IMR-90 (cell line): ENCODE results near the gene TTC39C. TPM values are rescaled to one million over a fixed set of nuclear protein-coding genes. Genes with fewer than 3 reads are reported as not detected.
"Not testable (repeated sequence)": the region's sequence is repeated elsewhere in the genome, so short reads cannot be mapped to it uniquely, and the experiment has no call there.

Experiments used
- ATAC-seq: fragments of 200-7000 bp; cut with Tn5 transposase; 2 replicates; pipeline ENCODE4 v1.9.1; 2020; ENCODE audit warnings: low read depth, mild to moderate bottlenecking, moderate library complexity
- BruUV-seq: library from RNA; stranded (reverse); fragments of 400-500 nt; replicated peaks from 2 replicates; lab custom pipeline; 2021; lab: Mats Ljungman, UMichigan
- CTCF ChIA-PET: fragments of 300-600 bp; formaldehyde crosslinking; extraction: SDS; loops from one replicate; lab custom pipeline; 2021; ENCODE audit warnings: antibody characterized with exemption; lab: Yijun Ruan, JAX
- POLR2A ChIA-PET: fragments of 300-600 bp; sonication (Branson Sonifier 250); formaldehyde crosslinking; loops from one replicate; lab custom pipeline; 2022; ENCODE audit warnings: antibody characterized with exemption; ENCODE audit not compliant: unreplicated experiment; lab: Charles Lee
- DNase-seq: peaks from one replicate; pipeline ENCODE4 v3.0.0; 2013
- H2AFZ ChIP-seq: replicated peaks from 2 replicates; pipeline ENCODE3; 2013; ENCODE audit warnings: low read length, mild to moderate bottlenecking; ENCODE audit not compliant: poor library complexity
- H2AK5ac ChIP-seq: 2 replicates; pipeline ENCODE4 v1.6.1; 2013; ENCODE audit warnings: low read depth, low read length, inconsistent platforms
- H2AK9ac ChIP-seq: replicated peaks from 2 replicates; pipeline ENCODE3; 2013; ENCODE audit warnings: mild to moderate bottlenecking, low read depth, low read length, moderate library complexity; ENCODE audit not compliant: poor library complexity
- H2BK120ac ChIP-seq: 2 replicates; pipeline ENCODE4 v1.6.1; 2013; ENCODE audit warnings: low read depth, low read length, inconsistent platforms
- H2BK15ac ChIP-seq: 3 replicates; pipeline ENCODE4 v1.6.1; 2013; ENCODE audit warnings: low read depth, low read length, inconsistent platforms
- H2BK20ac ChIP-seq: 2 replicates; pipeline ENCODE4 v1.6.1; 2013; ENCODE audit warnings: low read depth, mild to moderate bottlenecking, inconsistent platforms, low read length, moderate library complexity
- H2BK5ac ChIP-seq: 2 replicates; pipeline ENCODE4 v1.6.1; 2013; ENCODE audit warnings: mild to moderate bottlenecking, low read depth, low read length, inconsistent platforms; ENCODE audit not compliant: poor library complexity, severe bottlenecking
- H3K14ac ChIP-seq: replicated peaks from 2 replicates; pipeline ENCODE4 v1.6.1; 2013; ENCODE audit warnings: low read depth, low read length, inconsistent platforms
- H3K18ac ChIP-seq: 2 replicates; pipeline ENCODE4 v1.6.1; 2013; ENCODE audit warnings: low read depth, low read length, control low read depth
- H3K23ac ChIP-seq: 2 replicates; pipeline ENCODE4 v1.6.1; 2013; ENCODE audit warnings: low read depth, low read length, inconsistent platforms
- H3K27ac ChIP-seq: 2 replicates; pipeline ENCODE4 v1.5.1; 2013; ENCODE audit warnings: mild to moderate bottlenecking, control low read depth, low read length; ENCODE audit not compliant: insufficient read depth
- H3K27me3 ChIP-seq: 2 replicates; pipeline ENCODE4 v1.6.1; 2013; ENCODE audit warnings: low read length; ENCODE audit not compliant: control insufficient read depth, insufficient read depth
- H3K36me3 ChIP-seq: 2 replicates; pipeline ENCODE4 v1.6.1; 2013; ENCODE audit warnings: low read length, mixed read lengths; ENCODE audit not compliant: control insufficient read depth, insufficient read depth
- H3K4ac ChIP-seq: 2 replicates; pipeline ENCODE4 v1.6.1; 2013; ENCODE audit warnings: low read depth, low read length, inconsistent platforms
- H3K4me1 ChIP-seq: 2 replicates; pipeline ENCODE4 v1.6.1; 2013; ENCODE audit warnings: low read length, mixed read lengths; ENCODE audit not compliant: control insufficient read depth, insufficient read depth
- H3K4me2 ChIP-seq: 2 replicates; pipeline ENCODE4 v1.6.1; 2013; ENCODE audit warnings: low read depth, mild to moderate bottlenecking, control low read depth, low read length, moderate library complexity
- H3K4me3 ChIP-seq: 2 replicates; pipeline ENCODE4 v1.5.1; 2013; ENCODE audit warnings: low read depth, mild to moderate bottlenecking, control low read depth, low read length, moderate library complexity; ENCODE audit not compliant: insufficient read depth
- H3K56ac ChIP-seq: 2 replicates; pipeline ENCODE4 v1.6.1; 2013; ENCODE audit warnings: low read length, inconsistent platforms; ENCODE audit not compliant: insufficient read depth; ENCODE audit errors: extremely low read depth
- H3K79me1 ChIP-seq, 2 experiments: 2 replicates each; pipeline ENCODE4 v1.6.1; 2013; ENCODE audit warnings: low read length in 2 of 2, inconsistent platforms in 1 of 2, low read depth in 1 of 2
- H3K9ac ChIP-seq: 2 replicates; pipeline ENCODE4 v1.6.1; 2013; ENCODE audit warnings: low read depth, low read length, control low read depth
- H3K9me1 ChIP-seq: 2 replicates; pipeline ENCODE4 v1.6.1; 2013; ENCODE audit warnings: low read length, inconsistent platforms; ENCODE audit not compliant: insufficient read depth
- H3K9me3 ChIP-seq: 2 replicates; pipeline ENCODE4 v1.6.1; 2013; ENCODE audit warnings: low read length; ENCODE audit not compliant: control insufficient read depth, insufficient read depth
- H4K20me1 ChIP-seq: 2 replicates; pipeline ENCODE4 v1.6.1; 2013; ENCODE audit warnings: low read length, inconsistent platforms; ENCODE audit not compliant: insufficient read depth
- H4K5ac ChIP-seq: 2 replicates; pipeline ENCODE4 v1.6.1; 2013; ENCODE audit warnings: mild to moderate bottlenecking, low read depth, low read length, control low read depth
- H4K8ac ChIP-seq, 2 experiments: 2 replicates each; pipeline ENCODE4 v1.6.1; 2013; ENCODE audit warnings: low read depth in 2 of 2, low read length in 2 of 2, control low read depth in 1 of 2, inconsistent platforms in 1 of 2
- H4K91ac ChIP-seq: 2 replicates; pipeline ENCODE4 v1.6.1; 2013; ENCODE audit warnings: low read depth, low read length, inconsistent platforms; ENCODE audit not compliant: insufficient read depth
- WGBS, 2 experiments: methylation state at CpG; one replicate each; pipeline versions ENCODE4 v1.1.5 to v1.1.7; 2013; ENCODE audit warnings: missing lambda C conversion rate in 2 of 2; ENCODE audit not compliant: insufficient read length in 1 of 2; ENCODE audit errors: extremely low coverage in 2 of 2; 5-methylcytosine and 5-hydroxymethylcytosine counted together
- dilution Hi-C: fragments of 300-500 bp; cut with HindIII; formaldehyde crosslinking; loops from one replicate; pipeline ENCODE4 v1.14.3; 2018; ENCODE audit warnings: low sequenced_read_pairs; ENCODE audit not compliant: unreplicated experiment
- in situ Hi-C: fragments of 300-500 bp; cut with MboI; formaldehyde crosslinking; loops from 3 replicates; pipeline ENCODE4 v1.14.3; 2019; ENCODE audit warnings: low sequenced_read_pairs, inconsistent platforms, mixed read lengths
- intact Hi-C: fragments of 100-400 bp; cut with micrococcal nuclease; formaldehyde crosslinking; loops from 2 replicates; pipeline ENCODE4 v1.10.0; 2022
- polyA plus RNA-seq, 3 experiments: library from polyadenylated mRNA; depleted of rRNA; stranded (reverse); fragments of >200 nt; gene quantifications; 2 replicates each; pipeline ENCODE4 v1.2.3, GENCODE V29; 2012; ENCODE audit warnings: low replicate concordance in 1 of 3
- total RNA-seq: library from RNA; depleted of rRNA; stranded (reverse); fragments of >200 nt; gene quantifications from 2 replicates; pipeline ENCODE4 v1.2.3, GENCODE V29; 2012

Gene TTC39C
- total and polyA plus RNA-seq, 2 of the 4 experiments (the other 2 are of a cell fraction), result 8.0 to 20.8 TPM

DNA sequence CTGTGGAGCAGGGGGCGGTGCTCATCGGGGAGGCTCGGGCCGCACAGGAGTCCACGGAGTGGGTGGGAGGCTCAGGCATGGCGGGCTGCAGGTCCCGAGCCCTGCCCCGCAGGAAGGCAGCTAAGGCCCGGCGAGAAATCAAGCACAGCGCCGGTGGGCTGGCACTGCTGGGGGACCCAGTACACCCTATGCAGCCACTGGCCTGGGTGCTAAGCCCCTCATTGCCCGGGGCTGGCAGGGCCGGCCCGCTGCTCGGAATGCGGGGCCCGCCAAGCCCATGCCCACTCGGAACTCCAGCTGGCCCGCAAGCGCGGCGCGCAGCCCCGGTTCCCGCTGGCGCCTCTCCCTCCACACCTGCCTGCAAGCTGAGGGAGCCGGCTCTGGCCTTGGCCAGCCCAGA lies 135.0 kb downstream of the TTC39C start:
- H3K36me3 ChIP-seq, H3K9me1 ChIP-seq, H2BK5ac ChIP-seq, H3K27me3 ChIP-seq, ATAC-seq, H3K4me3 ChIP-seq, CTCF ChIA-PET, H4K20me1 ChIP-seq, H3K4me1 ChIP-seq, POLR2A ChIA-PET, H2BK120ac ChIP-seq, in situ Hi-C loops, dilution Hi-C loops, H4K8ac ChIP-seq, H2BK15ac ChIP-seq, BruUV-seq, H3K4ac ChIP-seq, H3K9me3 ChIP-seq, H2AK5ac ChIP-seq, H3K23ac ChIP-seq, H3K56ac ChIP-seq, H2AFZ ChIP-seq, DNase-seq, H4K5ac ChIP-seq, H3K79me1 ChIP-seq, H4K91ac ChIP-seq, H3K14ac ChIP-seq, H3K9ac ChIP-seq, H3K4me2 ChIP-seq, H2BK20ac ChIP-seq, H3K27ac ChIP-seq, H3K18ac ChIP-seq, H2AK9ac ChIP-seq, intact Hi-C loops: not testable (repeated sequence)
- WGBS, 2 experiments, result 95% methylated on average over 15 of the region's 28 CpGs; no CpG with 5 or more reads in 1 of the 2 experiments
